OCI-LY7 (cell line): Measurements from ENCODE around the gene RACGAP1.

Source experiments
- EZH2phosphoT487 ChIP-seq: fragments of 200-600 bp; sonication (generic); IDR thresholded peaks from 2 replicates; pipeline ENCODE4 v1.6.1; 2018; ENCODE audit warnings: low read depth, borderline replicate concordance, mild to moderate bottlenecking, mixed run types, antibody characterized with exemption, low read length, moderate library complexity, mixed read lengths
- TF ChIP-seq, protein P1 (sequence below): fragments of 200-600 bp; sonication (generic); conservative IDR thresholded peaks from 2 replicates; pipeline ENCODE4 v1.5.1; 2014; ENCODE audit warnings: mild to moderate bottlenecking, antibody characterized with exemption, low read length, moderate library complexity, mixed read lengths

DNA sequence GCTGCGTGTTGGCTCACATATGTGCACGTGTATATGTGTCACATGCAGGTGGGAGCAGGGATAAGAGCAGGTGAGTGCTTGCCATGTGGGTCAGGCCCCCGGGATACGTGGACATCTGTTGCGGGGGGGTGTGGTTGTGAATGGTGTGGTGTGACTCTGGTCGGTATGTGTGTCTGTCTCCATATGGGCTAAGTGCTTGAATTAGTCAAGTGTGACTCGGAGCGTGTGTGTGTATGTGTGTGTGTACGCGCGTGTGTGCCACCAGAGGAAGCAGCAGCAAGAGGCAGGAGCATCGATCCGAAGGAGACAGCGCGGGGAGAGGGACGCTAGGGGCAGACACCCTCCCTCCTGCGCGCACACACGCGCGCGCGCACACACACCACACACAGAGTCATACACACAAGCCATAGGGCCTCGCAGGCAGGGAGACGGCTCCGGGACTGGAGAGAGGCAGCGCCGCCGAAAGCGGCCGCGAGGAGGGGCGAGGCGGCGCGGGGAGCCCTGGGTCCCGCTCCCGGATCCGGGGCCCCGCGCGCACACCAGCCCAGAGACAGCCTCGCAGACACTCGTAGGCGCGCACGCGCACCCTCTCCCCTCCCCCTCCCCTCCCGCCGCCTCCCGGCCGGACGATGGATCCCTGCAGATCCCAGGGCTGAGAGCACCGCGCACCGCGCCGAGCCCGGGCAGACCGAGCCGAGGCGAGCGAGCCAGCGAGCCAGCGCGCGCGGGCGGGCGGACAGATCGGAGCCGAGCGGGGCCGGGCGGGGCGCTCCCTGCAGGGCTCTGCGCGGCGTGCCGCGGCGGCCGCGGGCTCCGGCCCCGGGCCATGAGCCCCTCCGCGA is 31.9 kb upstream of the RACGAP1 start, which contains the start of gene ASIC1:
- TF ChIP-seq, protein P1, sequence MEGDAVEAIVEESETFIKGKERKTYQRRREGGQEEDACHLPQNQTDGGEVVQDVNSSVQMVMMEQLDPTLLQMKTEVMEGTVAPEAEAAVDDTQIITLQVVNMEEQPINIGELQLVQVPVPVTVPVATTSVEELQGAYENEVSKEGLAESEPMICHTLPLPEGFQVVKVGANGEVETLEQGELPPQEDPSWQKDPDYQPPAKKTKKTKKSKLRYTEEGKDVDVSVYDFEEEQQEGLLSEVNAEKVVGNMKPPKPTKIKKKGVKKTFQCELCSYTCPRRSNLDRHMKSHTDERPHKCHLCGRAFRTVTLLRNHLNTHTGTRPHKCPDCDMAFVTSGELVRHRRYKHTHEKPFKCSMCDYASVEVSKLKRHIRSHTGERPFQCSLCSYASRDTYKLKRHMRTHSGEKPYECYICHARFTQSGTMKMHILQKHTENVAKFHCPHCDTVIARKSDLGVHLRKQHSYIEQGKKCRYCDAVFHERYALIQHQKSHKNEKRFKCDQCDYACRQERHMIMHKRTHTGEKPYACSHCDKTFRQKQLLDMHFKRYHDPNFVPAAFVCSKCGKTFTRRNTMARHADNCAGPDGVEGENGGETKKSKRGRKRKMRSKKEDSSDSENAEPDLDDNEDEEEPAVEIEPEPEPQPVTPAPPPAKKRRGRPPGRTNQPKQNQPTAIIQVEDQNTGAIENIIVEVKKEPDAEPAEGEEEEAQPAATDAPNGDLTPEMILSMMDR: no peak
- no peak for TF ChIP-seq EZH2phosphoT487
